GM12878 (cell line): Measurements from ENCODE around the gene CBX8. TPM values are rescaled to one million over a fixed set of nuclear protein-coding genes. Genes with fewer than 3 reads are reported as not detected.

Experiments
- ATAC-seq: fragments of 200-7000 bp; cut with Tn5 transposase; 3 replicates; pipeline ENCODE4 v1.9.1; 2020; ENCODE audit warnings: mild to moderate bottlenecking, moderate library complexity
- BruUV-seq: library from RNA; stranded (reverse); fragments of 400-500 nt; replicated peaks from 2 replicates; lab custom pipeline; 2021; lab: Mats Ljungman, UMichigan
- CTCF ChIA-PET: fragments of 300-600 bp; sonication (Branson Sonifier 250); formaldehyde crosslinking; extraction: SDS; loops from one replicate; lab custom pipeline; 2021; ENCODE audit warnings: inconsistent platforms; lab: Yijun Ruan, JAX
- POLR2A ChIA-PET: fragments of 350-600 bp; formaldehyde crosslinking; extraction: SDS; loops from one replicate; lab custom pipeline; 2021; ENCODE audit warnings: inconsistent platforms; lab: Charles Lee
- RAD21 ChIA-PET: fragments of 300-600 bp; sonication (Branson Sonifier 250); formaldehyde crosslinking; loops from one replicate; lab custom pipeline; 2023; ENCODE audit warnings: antibody characterized with exemption; ENCODE audit not compliant: unreplicated experiment; lab: Charles Lee
- SMC1A ChIA-PET: fragments of 300-600 bp; sonication (Branson Sonifier 250); formaldehyde crosslinking; loops from one replicate; lab custom pipeline; 2023; ENCODE audit not compliant: unreplicated experiment, uncharacterized antibody; lab: Charles Lee
- DNase-seq: peaks from one replicate; pipeline ENCODE4 v3.0.0-alpha.2; 2011; ENCODE audit warnings: low read depth, low spot score
- FAIRE-seq: peaks from 3 replicates; lab custom pipeline; 2011; peaks lifted over from hg19 to GRCh38; lab: Jason Lieb, UNC
- H2AFZ ChIP-seq: 2 replicates; pipeline ENCODE4 v1.6.0; 2011; ENCODE audit warnings: low read depth, low read length, control low read depth; ENCODE audit not compliant: control insufficient read depth
- H3K27ac ChIP-seq: 2 replicates; pipeline ENCODE4 v1.5.1; 2011; ENCODE audit warnings: control low read depth; ENCODE audit not compliant: control insufficient read depth, insufficient read depth
- H3K27me3 ChIP-seq, 2 experiments: replicated peaks in 1 of 2; 2 replicates each; pipeline versions ENCODE4 v1.6.0 to v1.6.1; 2011; ENCODE audit warnings: low read length in 1 of 2; ENCODE audit not compliant: control insufficient read depth in 2 of 2, insufficient read depth in 2 of 2
- H3K36me3 ChIP-seq, 2 experiments: 2 replicates each; pipeline ENCODE4 v1.5.1; 2011; ENCODE audit warnings: low read length in 1 of 2; ENCODE audit not compliant: control insufficient read depth in 2 of 2, insufficient read depth in 2 of 2
- H3K4me1 ChIP-seq: 2 replicates; pipeline ENCODE4 v1.6.1; 2011; ENCODE audit warnings: mild to moderate bottlenecking, low read length, moderate library complexity, mixed read lengths; ENCODE audit not compliant: control insufficient read depth, insufficient read depth
- H3K4me2 ChIP-seq: 2 replicates; pipeline ENCODE4 v1.6.0; 2011; ENCODE audit warnings: control low read depth; ENCODE audit not compliant: control insufficient read depth, insufficient read depth
- H3K4me3 ChIP-seq: fragments of 200-600 bp; sonication (generic); 2 replicates; pipeline ENCODE4 v1.5.1; 2016
- H3K79me2 ChIP-seq: 2 replicates; pipeline ENCODE4 v1.6.0; 2011; ENCODE audit warnings: low read length; ENCODE audit not compliant: control insufficient read depth, insufficient read depth
- H3K9ac ChIP-seq: 2 replicates; pipeline ENCODE4 v1.8.0; 2011; ENCODE audit warnings: low read length, control low read depth, mixed read lengths; ENCODE audit not compliant: control insufficient read depth, insufficient read depth
- H3K9me3 ChIP-seq: replicated peaks from 3 replicates; pipeline ENCODE4 v1.5.1; 2011; ENCODE audit warnings: mild to moderate bottlenecking, low read length; ENCODE audit not compliant: control insufficient read depth, insufficient read depth
- H4K20me1 ChIP-seq: 2 replicates; pipeline ENCODE4 v1.6.0; 2011; ENCODE audit not compliant: control insufficient read depth, insufficient read depth
- CEBPB ChIP-seq, 2 experiments: fragments of 150-350 bp in 1 of 2; IDR thresholded peaks; 2 replicates each; pipeline ENCODE4 v1.6.1; 2012 to 2014; ENCODE audit warnings: low read depth in 2 of 2, low read length in 2 of 2, borderline replicate concordance in 1 of 2, inconsistent platforms in 1 of 2
- ETV6 ChIP-seq, 2 experiments: fragments of 450-650 bp in 1 of 2; IDR thresholded peaks in 1 of 2; conservative IDR thresholded peaks in 1 of 2; 2 replicates each; pipeline ENCODE4 v1.6.1; 2014; ENCODE audit warnings: antibody characterized with exemption in 1 of 2, borderline replicate concordance in 1 of 2, low read depth in 1 of 2, mild to moderate bottlenecking in 1 of 2, moderate library complexity in 1 of 2
- FOXM1 ChIP-seq: IDR thresholded peaks from 2 replicates; pipeline ENCODE4 v1.6.1; 2012; ENCODE audit warnings: low read depth, mild to moderate bottlenecking, inconsistent platforms, low read length, moderate library complexity
- JUNB ChIP-seq: IDR thresholded peaks from 2 replicates; pipeline ENCODE4 v1.6.1; 2016; ENCODE audit warnings: antibody characterized with exemption, mild to moderate bottlenecking
- LARP7 ChIP-seq: fragments of 450-650 bp; IDR thresholded peaks from 2 replicates; pipeline ENCODE4 v1.6.1; 2017; ENCODE audit warnings: mild to moderate bottlenecking
- MTA3 ChIP-seq: IDR thresholded peaks from 2 replicates; pipeline ENCODE4 v1.6.1; 2012; ENCODE audit warnings: low read length, inconsistent platforms, borderline replicate concordance
- NBN ChIP-seq: fragments of 450-650 bp; IDR thresholded peaks from 2 replicates; pipeline ENCODE4 v1.6.1; 2016
- NFIC ChIP-seq: IDR thresholded peaks from 2 replicates; pipeline ENCODE4 v1.6.1; 2012; ENCODE audit warnings: low read depth, mild to moderate bottlenecking, inconsistent platforms, low read length, moderate library complexity
- NR2C2 ChIP-seq: IDR thresholded peaks from 2 replicates; pipeline ENCODE4 v1.6.1; 2011; ENCODE audit warnings: borderline replicate concordance, low read depth; ENCODE audit not compliant: control insufficient read depth, insufficient read length
- RCOR1 ChIP-seq: conservative IDR thresholded peaks from 2 replicates; pipeline ENCODE4 v1.6.1; 2012; ENCODE audit warnings: low read depth, low read length, improper control_type of control experiment
- RELA ChIP-seq: fragments of 450-650 bp; IDR thresholded peaks from 2 replicates; pipeline ENCODE4 v1.8.0; 2014; ENCODE audit warnings: borderline replicate concordance; ENCODE audit not compliant: partially characterized antibody
- SUPT20H ChIP-seq: IDR thresholded peaks from 2 replicates; pipeline ENCODE4 v1.6.1; 2011; ENCODE audit warnings: low read depth, mild to moderate bottlenecking, low read length, moderate library complexity, borderline replicate concordance; ENCODE audit not compliant: control insufficient read depth
- TCF3 ChIP-seq: IDR thresholded peaks from 2 replicates; pipeline ENCODE4 v1.6.1; 2012; ENCODE audit warnings: low read depth, mild to moderate bottlenecking, low read length, borderline replicate concordance; ENCODE audit not compliant: insufficient read depth
- USF2 ChIP-seq: IDR thresholded peaks from 2 replicates; pipeline ENCODE4 v1.6.1; 2011; ENCODE audit warnings: low read depth, low read length, improper control_type of control experiment, borderline replicate concordance
- WRNIP1 ChIP-seq: IDR thresholded peaks from 2 replicates; pipeline ENCODE4 v1.6.1; 2011; ENCODE audit warnings: low read depth, low read length, improper control_type of control experiment, borderline replicate concordance
- YY1 ChIP-seq: IDR thresholded peaks from 2 replicates; pipeline ENCODE4 v1.6.1; 2011; ENCODE audit warnings: low read depth, mild to moderate bottlenecking, low read length
- ZNF207 ChIP-seq: fragments of 450-650 bp; IDR thresholded peaks from 2 replicates; pipeline ENCODE4 v1.6.1; 2014; ENCODE audit warnings: antibody characterized with exemption, mild to moderate bottlenecking, borderline replicate concordance
- ZNF622 ChIP-seq: fragments of 450-650 bp; IDR thresholded peaks from 2 replicates; pipeline ENCODE4 v1.6.1; 2017; ENCODE audit warnings: mild to moderate bottlenecking, inconsistent platforms
- WGBS: methylation state at CpG from one replicate; pipeline ENCODE4 v1.1.6; 2016; ENCODE audit warnings: low lambda C conversion rate; ENCODE audit not compliant: insufficient replicate concordance, insufficient coverage; ENCODE audit errors: missing lambda C conversion rate; 5-methylcytosine and 5-hydroxymethylcytosine counted together
- in situ Hi-C: fragments of 300-500 bp; cut with MboI; formaldehyde crosslinking; loops from 9 replicates; pipeline ENCODE4 v1.14.3; 2018; ENCODE audit warnings: mixed read lengths
- intact Hi-C: fragments of 100-400 bp; cut with micrococcal nuclease; formaldehyde crosslinking; loops from one replicate; pipeline ENCODE4 v1.14.2; 2022; ENCODE audit not compliant: unreplicated experiment
- polyA plus RNA-seq, 11 experiments: library from polyadenylated mRNA; depleted of rRNA in 4 of 11; unstranded in 6 of 11; stranded (reverse) in 5 of 11; fragments of >200 nt; fragmentation: Nextera tagmentation in 4 of 11; fragmentation: Illumina TruSeq in 1 of 11; extraction: Ambion mirVana in 4 of 11; extraction: Trizol in 1 of 11; gene quantifications; 1 replicate in 1 of 11; 2 replicates in 10 of 11; pipeline versions ENCODE4 v1.2.1 to v1.2.3, GENCODE V29; 2011 to 2016; ENCODE audit warnings: inconsistent platforms in 2 of 11, missing spikeins in 2 of 11, low read depth in 1 of 11
- total RNA-seq, 4 experiments: library from RNA; depleted of rRNA in 3 of 4; stranded (reverse); fragments of >200 nt in 3 of 4; fragmentation: Illumina TruSeq in 1 of 4; extraction: Trizol in 1 of 4; gene quantifications; 2 replicates each; pipeline versions ENCODE4 v1.2.1 to v1.2.3, GENCODE V29; 2013 to 2021
- TF ChIP-seq, protein P1 (sequence below): fragments of 450-650 bp; IDR thresholded peaks from 2 replicates; pipeline ENCODE4 v1.6.1; 2016; ENCODE audit warnings: mild to moderate bottlenecking, moderate library complexity, borderline replicate concordance

CBX8 gene
- total and polyA plus RNA-seq, 10 of the 15 experiments (the other 5 are each of a cell fraction or from before 2014, with no cell fraction given) = 0.03 to 6.7 (median 1.9) TPM

GRCh38 chr17:79758271-79758670, 38.6 kb downstream of the CBX8 start:
- ChIA-PET SMC1A (no interaction called here), CTCF (interaction anchor here (1.1 kb wide), 1 partner anchor 217 kb away, joined by 3 read pairs; no protein-coding TSS in a partner anchor), POLR2A (interaction anchor here (0.7 kb wide), 1 partner anchor 511 kb away, joined by 3 read pairs; no protein-coding TSS in a partner anchor), RAD21 (no interaction called here)
- in situ Hi-C loops = no loop called here
- DNase-seq = no peak
- intact Hi-C loops = no loop called here
- FAIRE-seq = no peak
- H3K36me3 ChIP-seq = no peaks in the 10 kb centered on the region
- no peaks in the 10 kb centered on the region for H4K20me1 ChIP-seq
- H3K27me3 ChIP-seq = no peaks in the 10 kb centered on the region; a peak in 1 of 4 replicates
- H3K27ac ChIP-seq = no peak overlapping the region
- WGBS = 69% methylated on average over 6 of the region's 6 CpGs
- H3K4me3 ChIP-seq = no peak overlapping the region
- no peaks in the 10 kb centered on the region for H3K79me2 ChIP-seq
- no peaks in the 10 kb centered on the region for H3K9me3 ChIP-seq
- BruUV-seq = no TSS peak
- H3K9ac ChIP-seq = no peak overlapping the region
- H2AFZ ChIP-seq = no peak overlapping the region
- H3K4me1 ChIP-seq = no peaks in the 10 kb centered on the region
- no peak for ATAC-seq
- H3K4me2 ChIP-seq = no peak overlapping the region
- TF ChIP-seq RCOR1 = no peak
- no peak for TF ChIP-seq SUPT20H
- TF ChIP-seq TCF3 = no peak
- TF ChIP-seq WRNIP1 = no peak
- TF ChIP-seq NBN = no peak
- TF ChIP-seq ETV6 (conservative IDR thresholded peaks at IDR 0.05 in 1 of 2, IDR thresholded peaks at IDR 0.05 in 1 of 2; ENCODE audit: borderline replicate concordance in 1 of 2, low read depth in 1 of 2) = no peak
- TF ChIP-seq YY1 = no peak
- no peak for TF ChIP-seq MTA3
- TF ChIP-seq NFIC = no peak
- no peak for TF ChIP-seq JUNB
- TF ChIP-seq ZNF622 = no peak
- TF ChIP-seq CEBPB (IDR thresholded peaks at IDR 0.05; ENCODE audit: borderline replicate concordance in 1 of 2, low read depth in 2 of 2, low read length in 2 of 2) = no peak
- TF ChIP-seq NR2C2 = no peak
- TF ChIP-seq ZNF207 = no peak
- TF ChIP-seq, protein P1, sequence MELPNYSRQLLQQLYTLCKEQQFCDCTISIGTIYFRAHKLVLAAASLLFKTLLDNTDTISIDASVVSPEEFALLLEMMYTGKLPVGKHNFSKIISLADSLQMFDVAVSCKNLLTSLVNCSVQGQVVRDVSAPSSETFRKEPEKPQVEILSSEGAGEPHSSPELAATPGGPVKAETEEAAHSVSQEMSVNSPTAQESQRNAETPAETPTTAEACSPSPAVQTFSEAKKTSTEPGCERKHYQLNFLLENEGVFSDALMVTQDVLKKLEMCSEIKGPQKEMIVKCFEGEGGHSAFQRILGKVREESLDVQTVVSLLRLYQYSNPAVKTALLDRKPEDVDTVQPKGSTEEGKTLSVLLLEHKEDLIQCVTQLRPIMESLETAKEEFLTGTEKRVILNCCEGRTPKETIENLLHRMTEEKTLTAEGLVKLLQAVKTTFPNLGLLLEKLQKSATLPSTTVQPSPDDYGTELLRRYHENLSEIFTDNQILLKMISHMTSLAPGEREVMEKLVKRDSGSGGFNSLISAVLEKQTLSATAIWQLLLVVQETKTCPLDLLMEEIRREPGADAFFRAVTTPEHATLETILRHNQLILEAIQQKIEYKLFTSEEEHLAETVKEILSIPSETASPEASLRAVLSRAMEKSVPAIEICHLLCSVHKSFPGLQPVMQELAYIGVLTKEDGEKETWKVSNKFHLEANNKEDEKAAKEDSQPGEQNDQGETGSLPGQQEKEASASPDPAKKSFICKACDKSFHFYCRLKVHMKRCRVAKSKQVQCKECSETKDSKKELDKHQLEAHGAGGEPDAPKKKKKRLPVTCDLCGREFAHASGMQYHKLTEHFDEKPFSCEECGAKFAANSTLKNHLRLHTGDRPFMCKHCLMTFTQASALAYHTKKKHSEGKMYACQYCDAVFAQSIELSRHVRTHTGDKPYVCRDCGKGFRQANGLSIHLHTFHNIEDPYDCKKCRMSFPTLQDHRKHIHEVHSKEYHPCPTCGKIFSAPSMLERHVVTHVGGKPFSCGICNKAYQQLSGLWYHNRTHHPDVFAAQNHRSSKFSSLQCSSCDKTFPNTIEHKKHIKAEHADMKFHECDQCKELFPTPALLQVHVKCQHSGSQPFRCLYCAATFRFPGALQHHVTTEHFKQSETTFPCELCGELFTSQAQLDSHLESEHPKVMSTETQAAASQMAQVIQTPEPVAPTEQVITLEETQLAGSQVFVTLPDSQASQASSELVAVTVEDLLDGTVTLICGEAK = no peak
- TF ChIP-seq FOXM1 = no peak
- no peak for TF ChIP-seq LARP7
- TF ChIP-seq RELA = no peak
- TF ChIP-seq USF2 = no peak
